Stimulated activated CD4-positive, alpha-beta T cell treated with anti-CD3 and anti-CD28 coated beads, Interleukin-2, amount 100 ng/mL, for 24 hours (primary cell): ENCODE results near the gene TPM2.

Source experiments
- DNase-seq, 2 donors: peaks; one replicate each; pipeline ENCODE4 v3.0.0-alpha.2; 2020

The TPM2 gene

DNA sequence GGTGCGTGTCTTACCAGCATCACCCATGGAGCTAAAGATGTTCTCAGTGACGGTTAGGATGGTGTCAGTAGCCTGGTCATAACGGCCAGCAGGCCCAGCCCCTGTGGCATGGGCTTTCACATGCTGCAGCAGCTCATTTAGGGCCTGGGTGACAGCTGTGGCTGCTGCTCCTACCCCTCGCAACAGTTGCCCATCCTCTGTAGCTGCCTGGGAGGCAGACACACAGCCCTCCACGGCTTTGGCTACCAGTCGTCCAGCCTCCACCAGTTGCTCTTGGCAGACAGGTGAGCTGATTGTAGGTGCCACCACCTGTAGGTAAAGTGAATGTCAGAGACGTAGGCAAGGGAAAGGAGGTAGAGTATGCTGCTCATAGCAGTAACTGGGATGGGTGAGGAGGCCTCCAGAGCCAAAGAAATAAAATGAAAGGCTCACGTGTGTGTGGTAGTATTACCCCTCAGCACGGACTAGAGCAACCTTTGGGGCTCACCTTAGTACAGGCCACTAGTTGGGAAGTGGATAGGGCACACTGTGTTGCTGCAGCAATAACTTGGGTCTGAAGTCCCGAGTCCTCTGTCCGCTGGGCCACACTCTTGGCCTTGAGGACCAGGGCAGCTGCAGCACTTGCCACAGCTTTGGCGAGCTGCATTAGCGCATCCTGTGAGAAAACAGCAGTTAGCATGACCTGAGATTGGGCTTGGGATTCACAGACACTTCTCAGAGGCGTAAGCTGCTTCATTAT is 27.6 kb upstream of the TPM2 start:
- DNase-seq, result no peak

- no peak for DNase-seq
Measured at GRCh38 chr9:35716230-35716629, 26.5 kb upstream of the TPM2 start.

- no peak for DNase-seq
Measured at GRCh38 chr9:35714579-35715252, 25.0 kb upstream of the TPM2 start.

DNA sequence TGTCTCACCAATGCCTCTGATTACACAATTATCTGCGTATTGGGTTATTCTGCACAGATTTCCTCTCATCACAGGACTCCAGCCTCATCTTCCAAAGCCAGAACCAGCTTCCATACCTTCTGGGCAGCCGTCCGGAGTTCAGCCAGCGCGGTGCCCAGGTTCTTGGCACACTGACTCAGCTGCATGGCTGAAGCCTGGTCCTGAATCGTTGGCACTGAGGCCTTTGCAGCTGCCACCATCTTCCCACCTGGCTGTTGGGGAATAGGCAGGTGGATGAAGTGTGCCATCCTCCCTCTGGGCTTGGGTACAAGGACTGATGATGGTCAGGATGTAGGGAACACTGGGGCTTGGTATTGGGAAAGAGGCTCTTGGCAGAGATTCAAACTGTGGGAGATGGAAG is 24.4 kb upstream of the TPM2 start:
- DNase-seq, result no peak

GRCh38 chr9:35713578-35713977 is 23.9 kb upstream of the TPM2 start:
- DNase-seq, result no peak

DNA sequence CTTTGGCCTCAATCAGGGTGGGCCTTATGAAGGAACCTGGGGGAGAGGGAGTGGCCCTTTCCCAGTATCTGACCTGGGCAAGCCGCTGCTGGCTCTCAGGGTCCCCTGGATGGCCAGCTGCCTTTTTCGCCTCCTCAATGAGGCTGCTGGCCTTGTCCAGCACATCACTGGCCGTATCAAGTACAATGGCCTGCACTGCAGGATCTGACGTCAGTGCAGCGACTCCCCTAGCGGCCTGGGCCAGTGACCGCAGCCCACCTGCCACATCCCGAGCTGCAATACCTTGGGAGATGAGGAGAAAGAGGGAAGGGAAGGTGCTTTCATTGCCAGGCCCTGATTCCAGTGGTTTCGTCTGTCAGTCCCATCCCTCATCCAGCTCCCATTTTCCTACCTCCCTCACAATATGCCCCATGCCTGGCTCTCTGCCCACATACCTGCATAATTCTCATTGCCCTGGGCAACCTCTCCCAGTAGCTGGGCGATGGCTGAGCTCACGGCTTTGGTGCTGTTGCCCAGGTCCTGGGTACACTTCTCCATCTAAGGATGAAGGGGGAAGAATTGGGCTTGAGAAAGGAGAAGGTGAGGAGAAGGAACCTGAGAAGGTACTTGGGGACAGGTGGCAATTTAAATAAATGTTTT is 23.2 kb upstream of the TPM2 start:
- DNase-seq, result no peak

- DNase-seq, result no peak
Measured at GRCh38 chr9:35711501-35712428, 22.0 kb upstream of the TPM2 start.

DNA sequence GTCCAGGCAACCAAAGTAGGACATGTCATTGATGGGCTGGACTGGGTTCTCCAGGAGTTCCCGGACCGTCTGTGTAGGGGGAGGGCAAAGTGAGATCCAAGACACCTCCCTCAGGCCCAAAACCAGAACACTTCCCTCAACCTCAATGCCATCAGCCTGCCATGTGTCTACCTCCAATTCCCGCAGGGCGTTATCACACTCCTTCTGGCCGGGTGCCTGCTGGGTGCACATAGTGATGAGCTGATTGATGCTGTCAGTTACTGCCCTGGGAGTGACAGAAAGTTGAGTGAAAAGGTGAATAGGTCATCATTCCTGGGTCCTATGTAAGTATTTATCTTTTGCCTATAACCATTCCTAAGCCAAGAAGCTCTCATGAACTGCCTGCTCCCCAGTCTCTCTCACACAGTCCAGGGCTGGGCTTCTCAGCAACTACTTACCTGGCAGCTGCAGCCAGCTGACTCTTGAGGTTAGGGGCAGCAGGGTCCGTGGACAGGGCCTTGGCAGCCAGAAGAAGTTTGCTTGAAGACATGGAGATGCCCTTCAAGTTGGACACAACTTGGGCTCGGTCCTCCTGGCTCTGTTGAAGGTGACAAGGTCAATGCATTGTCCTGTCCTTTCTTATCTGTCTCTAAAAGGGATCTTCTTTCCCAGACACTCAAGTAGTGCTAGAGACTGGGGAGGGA is 21.2 kb upstream of the TPM2 start:
- no peak for DNase-seq

GRCh38 chr9:35708146-35708545 is 18.4 kb upstream of the TPM2 start:
- no peak for DNase-seq

GRCh38 chr9:35706951-35707350 is 17.2 kb upstream of the TPM2 start:
- DNase-seq, result no peak

DNA sequence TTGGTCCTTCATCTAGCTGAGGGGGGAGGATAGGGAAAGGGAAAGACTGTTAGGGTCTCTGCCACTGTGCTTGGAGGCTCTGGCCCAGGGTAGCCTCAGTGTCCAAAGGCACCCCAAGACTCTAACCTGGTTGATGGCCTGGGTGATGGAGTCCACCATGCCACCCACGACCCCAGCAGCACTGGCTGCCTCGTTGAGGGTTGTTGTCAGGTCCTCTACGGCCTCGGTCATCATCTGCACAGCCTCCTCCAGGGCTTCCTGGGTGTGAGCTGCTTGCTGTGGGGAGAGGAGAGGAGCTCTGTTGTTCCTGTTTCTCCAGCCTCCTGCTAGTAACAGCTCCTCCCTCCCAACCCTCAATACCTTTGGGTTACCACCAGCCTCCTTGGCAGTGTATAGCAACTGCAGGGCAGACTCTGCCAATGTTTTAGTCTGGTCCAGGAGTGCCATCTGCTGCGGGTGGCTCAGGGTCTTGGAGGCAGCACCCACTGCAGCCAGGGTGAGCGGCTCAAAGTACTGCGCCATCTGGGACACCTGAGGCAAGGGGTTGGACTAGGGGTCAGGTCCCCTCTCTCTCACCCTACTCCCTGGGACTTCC is 16.2 kb upstream of the TPM2 start:
- DNase-seq, result no peak

DNA sequence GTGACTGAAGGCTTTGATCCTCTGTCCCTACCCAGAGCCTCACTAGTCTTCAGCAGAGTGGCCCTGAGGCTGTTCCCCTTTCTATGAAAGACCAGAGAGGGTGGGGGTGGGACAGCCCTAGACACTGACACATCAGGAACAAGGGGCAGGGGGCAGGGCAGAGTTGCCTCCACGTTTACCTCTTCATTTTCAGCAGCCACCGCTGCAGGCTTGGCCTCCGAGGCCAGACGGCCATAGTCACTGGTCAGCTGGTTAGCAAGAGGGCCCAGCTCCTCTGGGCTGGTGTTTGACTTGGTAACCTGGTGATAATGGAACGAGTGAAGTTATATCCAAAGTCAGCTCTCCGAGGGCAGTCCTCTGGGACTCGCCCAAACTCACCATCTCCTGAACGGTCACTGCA is 15.6 kb upstream of the TPM2 start:
- DNase-seq, result no peak

GRCh38 chr9:35703906-35704672 is 14.4 kb upstream of the TPM2 start:
- no peak for DNase-seq

GRCh38 chr9:35702696-35703095 is 13.0 kb upstream of the TPM2 start:
- DNase-seq, result no peak

- DNase-seq, result no peak
Measured at GRCh38 chr9:35700942-35701341, 11.2 kb upstream of the TPM2 start.

- no peak for DNase-seq
Measured at GRCh38 chr9:35700031-35700430, 10.3 kb upstream of the TPM2 start.

GRCh38 chr9:35698231-35698630 is 8.5 kb upstream of the TPM2 start:
- DNase-seq, result no peak

GRCh38 chr9:35697486-35697885 is 7.8 kb upstream of the TPM2 start:
- DNase-seq, result no peak

DNA sequence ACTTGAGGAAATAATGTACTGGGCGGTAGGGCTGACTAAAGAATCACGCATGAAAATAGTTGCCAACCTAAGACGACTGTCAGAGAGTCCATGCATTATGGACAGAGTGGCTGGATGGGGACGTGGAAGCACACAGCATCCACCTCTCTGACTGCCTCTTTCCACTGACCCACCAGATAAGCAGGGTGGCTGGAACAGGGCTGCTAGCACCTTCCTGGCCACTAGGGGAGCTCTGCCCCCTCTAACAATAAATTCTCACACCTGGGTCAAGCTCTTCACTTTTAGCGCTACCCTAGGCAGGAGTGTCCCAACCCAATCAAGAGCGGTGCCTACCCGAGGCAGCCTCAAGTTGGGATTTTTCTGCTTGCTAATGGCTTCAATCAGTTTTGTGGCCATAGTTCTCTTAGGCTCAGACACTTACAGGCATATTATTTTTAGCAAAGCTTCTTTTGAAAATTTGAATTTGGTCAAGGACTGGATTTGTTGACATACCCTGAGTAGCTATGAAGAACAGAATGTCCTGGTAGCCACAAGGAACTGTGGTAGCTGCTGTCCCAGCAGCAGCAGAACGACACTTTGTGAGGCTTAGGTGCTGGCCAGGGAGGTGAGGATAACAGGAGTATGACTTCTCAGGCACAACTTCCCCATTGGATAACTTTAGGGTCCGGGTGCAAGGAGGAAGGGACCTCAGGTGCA is 6.9 kb upstream of the TPM2 start:
- peak; percentile 59 to 63 for DNase-seq

DNA sequence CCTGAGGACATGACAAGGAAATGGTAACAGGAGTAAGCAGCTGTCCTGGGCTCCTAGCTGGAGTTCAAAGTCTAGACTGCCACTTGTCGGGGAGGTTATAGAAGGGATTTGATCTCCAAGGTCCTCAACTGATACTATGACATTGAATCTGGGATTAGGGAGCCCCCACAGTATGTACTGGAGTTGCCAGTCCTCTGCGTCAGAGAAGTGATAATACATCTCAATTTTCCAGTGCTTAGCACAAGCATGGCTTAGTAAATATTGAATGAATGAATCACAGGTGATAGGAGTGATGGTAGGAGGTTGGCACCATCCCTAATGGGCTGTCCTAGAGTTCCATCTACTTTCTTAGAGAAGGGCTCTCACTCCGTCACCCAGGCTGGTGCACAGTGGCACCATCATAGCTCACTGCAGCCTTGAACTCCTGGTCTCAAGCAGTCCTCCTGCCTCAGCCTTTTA is 6.2 kb upstream of the TPM2 start:
- no peak for DNase-seq
